WTC11 (cell line): ENCODE results near the gene SPINK14. TPM values are rescaled to one million over a fixed set of nuclear protein-coding genes. Genes with fewer than 3 reads are reported as not detected.

ENCODE experiments used
- ATAC-seq: fragments of 200-7000 bp; cut with Tn5 transposase; 2 replicates; pipeline ENCODE4 v1.10.0; 2021; ENCODE audit warnings: mild to moderate bottlenecking, moderate library complexity
- CTCF ChIA-PET: fragments of 300-600 bp; sonication (Branson Sonifier 250); formaldehyde crosslinking; loops from one replicate; lab custom pipeline; 2021; ENCODE audit warnings: antibody characterized with exemption; lab: Charles Lee
- POLR2A ChIA-PET: fragments of 350-600 bp; sonication (Branson Sonifier 250); formaldehyde crosslinking; loops from one replicate; lab custom pipeline; 2021; ENCODE audit warnings: antibody characterized with exemption; lab: Charles Lee
- DNase-seq: peaks from one replicate; pipeline ENCODE4 v3.0.0; 2021; ENCODE audit warnings: low spot score
- H3K27ac Mint-ChIP-seq: 2 replicates; pipeline ENCODE4 v1.8.0; 2021; ENCODE audit warnings: mixed read lengths
- H3K27me3 Mint-ChIP-seq: 2 replicates; pipeline ENCODE4 v1.8.0; 2021; ENCODE audit warnings: low read depth, mild to moderate bottlenecking, moderate library complexity, mixed read lengths
- H3K36me3 Mint-ChIP-seq: 2 replicates; pipeline ENCODE4 v1.8.0; 2021; ENCODE audit warnings: mixed read lengths
- H3K4me1 Mint-ChIP-seq: 2 replicates; pipeline ENCODE4 v1.8.0; 2022; ENCODE audit warnings: mixed read lengths
- H3K4me3 Mint-ChIP-seq: 2 replicates; pipeline ENCODE4 v1.8.0; 2021; ENCODE audit warnings: mild to moderate bottlenecking, moderate library complexity, mixed read lengths
- H3K9me3 Mint-ChIP-seq: 2 replicates; pipeline ENCODE4 v1.8.0; 2021; ENCODE audit warnings: mixed read lengths
- CREM ChIP-seq: sonication (generic); formaldehyde crosslinking; IDR thresholded peaks from 2 replicates; pipeline ENCODE4 v1.8.1; 2022; ENCODE audit warnings: mild to moderate bottlenecking, missing genetic modification reagents, moderate library complexity
- MXD4 ChIP-seq: fragments of 250-450 bp; sonication (Bioruptor Pico); IDR thresholded peaks from 2 replicates; pipeline ENCODE4 v1.8.0; 2021; ENCODE audit warnings: mild to moderate bottlenecking, moderate library complexity, borderline replicate concordance
- MYBL2 ChIP-seq: sonication (generic); formaldehyde crosslinking; IDR thresholded peaks from 2 replicates; pipeline ENCODE4 v1.8.1; 2023; ENCODE audit warnings: mild to moderate bottlenecking, moderate library complexity, missing genetic modification reagents
- TP53 ChIP-seq: sonication (generic); formaldehyde crosslinking; IDR thresholded peaks from 2 replicates; pipeline ENCODE4 v1.8.1; 2023; ENCODE audit warnings: mild to moderate bottlenecking, missing genetic modification reagents
- ZBTB21 ChIP-seq: sonication (generic); formaldehyde crosslinking; IDR thresholded peaks from 2 replicates; pipeline ENCODE4 v1.8.1; 2023; ENCODE audit warnings: mild to moderate bottlenecking, missing genetic modification reagents, borderline replicate concordance
- ZNF263 ChIP-seq: sonication (generic); formaldehyde crosslinking; IDR thresholded peaks from 2 replicates; pipeline ENCODE4 v1.8.1; 2022; ENCODE audit warnings: low read depth, mild to moderate bottlenecking, moderate library complexity, missing genetic modification reagents
- ZNF671 ChIP-seq: fragments of 250-450 bp; sonication (Bioruptor Pico); IDR thresholded peaks from 2 replicates; pipeline ENCODE4 v1.8.0; 2021; ENCODE audit warnings: mild to moderate bottlenecking
- total RNA-seq: library from RNA; stranded (reverse); gene quantifications from 3 replicates; pipeline ENCODE4 v1.2.3, GENCODE V29; 2021
- TF ChIP-seq, protein P1 (sequence below): fragments of 200-600 bp; IDR thresholded peaks from 2 replicates; pipeline ENCODE4 v1.8.0; 2022; ENCODE audit warnings: antibody characterized with exemption
- TF ChIP-seq, protein P2 (sequence below): sonication (generic); formaldehyde crosslinking; IDR thresholded peaks from 2 replicates; pipeline ENCODE4 v1.8.0; 2022; ENCODE audit warnings: missing genetic modification reagents
- TF ChIP-seq, protein P3 (sequence below): fragments of 250-450 bp; sonication (Bioruptor Pico); IDR thresholded peaks from 2 replicates; pipeline ENCODE4 v1.9.0; 2021; ENCODE audit warnings: mild to moderate bottlenecking, borderline replicate concordance
- TF ChIP-seq, protein P4 (sequence below): sonication (generic); formaldehyde crosslinking; IDR thresholded peaks from 2 replicates; pipeline ENCODE4 v1.8.0; 2023; ENCODE audit warnings: missing genetic modification reagents
- TF ChIP-seq, protein P5 (sequence below): sonication (generic); formaldehyde crosslinking; conservative IDR thresholded peaks from 2 replicates; pipeline ENCODE4 v1.8.1; 2022; ENCODE audit warnings: mild to moderate bottlenecking, missing genetic modification reagents
- TF ChIP-seq, protein P6 (sequence below): sonication (generic); formaldehyde crosslinking; IDR thresholded peaks from 2 replicates; pipeline ENCODE4 v1.8.0; 2022; ENCODE audit warnings: mild to moderate bottlenecking, missing genetic modification reagents
- TF ChIP-seq, protein P7 (sequence below): sonication (generic); formaldehyde crosslinking; IDR thresholded peaks from 2 replicates; pipeline ENCODE4 v1.8.0; 2022; ENCODE audit warnings: mild to moderate bottlenecking, missing genetic modification reagents

The SPINK14 gene
- total RNA-seq, 1 experiment from 2014 or later, result not detected

DNA sequence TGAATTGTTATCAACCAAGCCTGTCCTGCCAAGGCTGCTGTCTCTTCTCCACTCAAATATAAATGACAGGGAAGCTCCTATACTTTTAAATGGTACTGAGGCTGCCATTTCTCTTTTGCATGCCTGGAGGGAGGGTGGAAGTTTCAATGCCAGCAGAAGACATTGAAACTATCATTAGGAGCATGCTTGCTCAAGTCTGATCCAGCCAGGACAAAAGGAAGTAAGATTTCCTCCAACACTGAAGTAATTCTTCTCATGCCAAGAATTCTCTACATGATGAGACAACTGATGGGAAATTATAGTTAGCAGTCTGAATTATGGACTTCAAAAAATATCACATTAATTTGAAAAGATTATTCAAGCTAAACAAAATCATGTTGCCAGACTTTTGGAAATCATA lies 39.9 kb downstream of the SPINK14 start (continued):
- no peak for TF ChIP-seq ZBTB21
- TF ChIP-seq TP53 (CRISPR knock-in tag), result no peak

DNA sequence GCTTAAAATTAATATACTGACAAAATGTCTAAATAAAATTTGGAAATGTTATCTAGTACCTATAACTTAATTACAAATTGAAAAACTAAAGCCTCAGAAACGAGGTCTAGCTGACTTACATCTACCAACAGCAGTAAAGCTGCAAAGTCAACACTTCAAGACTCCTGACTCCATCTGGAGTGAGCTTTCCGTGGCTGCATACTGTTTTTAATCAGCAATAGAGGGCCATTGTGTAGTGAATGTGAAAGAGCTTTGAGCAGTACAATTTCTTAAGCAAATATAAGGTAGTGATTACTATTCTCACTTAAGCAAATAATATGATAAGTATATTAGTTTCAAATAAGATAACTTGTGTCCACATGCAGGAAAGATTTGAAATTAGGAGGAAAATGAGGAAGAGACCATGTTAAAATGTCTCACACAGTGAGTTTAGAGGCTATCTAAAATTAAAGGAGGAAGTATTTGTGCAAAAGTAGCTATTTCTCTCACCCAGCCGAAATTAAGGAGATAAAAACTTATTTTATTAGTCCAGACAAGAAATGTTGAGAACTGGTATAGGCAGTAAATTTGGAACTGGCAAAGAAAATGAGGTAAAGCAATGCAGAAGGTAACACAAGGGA lies 40.9 kb downstream of the SPINK14 start:
- no peak for DNase-seq
- H3K4me3 Mint-ChIP-seq, result no peak overlapping the region
- no peaks in the 10 kb centered on the region for H3K9me3 Mint-ChIP-seq
- ATAC-seq, result no peak
- no peak overlapping the region for H3K27ac Mint-ChIP-seq
- no peaks in the 10 kb centered on the region for H3K4me1 Mint-ChIP-seq
- TF ChIP-seq, protein P1, sequence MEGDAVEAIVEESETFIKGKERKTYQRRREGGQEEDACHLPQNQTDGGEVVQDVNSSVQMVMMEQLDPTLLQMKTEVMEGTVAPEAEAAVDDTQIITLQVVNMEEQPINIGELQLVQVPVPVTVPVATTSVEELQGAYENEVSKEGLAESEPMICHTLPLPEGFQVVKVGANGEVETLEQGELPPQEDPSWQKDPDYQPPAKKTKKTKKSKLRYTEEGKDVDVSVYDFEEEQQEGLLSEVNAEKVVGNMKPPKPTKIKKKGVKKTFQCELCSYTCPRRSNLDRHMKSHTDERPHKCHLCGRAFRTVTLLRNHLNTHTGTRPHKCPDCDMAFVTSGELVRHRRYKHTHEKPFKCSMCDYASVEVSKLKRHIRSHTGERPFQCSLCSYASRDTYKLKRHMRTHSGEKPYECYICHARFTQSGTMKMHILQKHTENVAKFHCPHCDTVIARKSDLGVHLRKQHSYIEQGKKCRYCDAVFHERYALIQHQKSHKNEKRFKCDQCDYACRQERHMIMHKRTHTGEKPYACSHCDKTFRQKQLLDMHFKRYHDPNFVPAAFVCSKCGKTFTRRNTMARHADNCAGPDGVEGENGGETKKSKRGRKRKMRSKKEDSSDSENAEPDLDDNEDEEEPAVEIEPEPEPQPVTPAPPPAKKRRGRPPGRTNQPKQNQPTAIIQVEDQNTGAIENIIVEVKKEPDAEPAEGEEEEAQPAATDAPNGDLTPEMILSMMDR, result no peak
- TF ChIP-seq MXD4 (CRISPR knock-in tag) (no peak), MYBL2 (CRISPR knock-in tag) (no peak), CREM (CRISPR knock-in tag) (no peak), ZNF263 (no peak), ZNF671 (CRISPR knock-in tag) (no peak)
- TF ChIP-seq, protein P2, sequence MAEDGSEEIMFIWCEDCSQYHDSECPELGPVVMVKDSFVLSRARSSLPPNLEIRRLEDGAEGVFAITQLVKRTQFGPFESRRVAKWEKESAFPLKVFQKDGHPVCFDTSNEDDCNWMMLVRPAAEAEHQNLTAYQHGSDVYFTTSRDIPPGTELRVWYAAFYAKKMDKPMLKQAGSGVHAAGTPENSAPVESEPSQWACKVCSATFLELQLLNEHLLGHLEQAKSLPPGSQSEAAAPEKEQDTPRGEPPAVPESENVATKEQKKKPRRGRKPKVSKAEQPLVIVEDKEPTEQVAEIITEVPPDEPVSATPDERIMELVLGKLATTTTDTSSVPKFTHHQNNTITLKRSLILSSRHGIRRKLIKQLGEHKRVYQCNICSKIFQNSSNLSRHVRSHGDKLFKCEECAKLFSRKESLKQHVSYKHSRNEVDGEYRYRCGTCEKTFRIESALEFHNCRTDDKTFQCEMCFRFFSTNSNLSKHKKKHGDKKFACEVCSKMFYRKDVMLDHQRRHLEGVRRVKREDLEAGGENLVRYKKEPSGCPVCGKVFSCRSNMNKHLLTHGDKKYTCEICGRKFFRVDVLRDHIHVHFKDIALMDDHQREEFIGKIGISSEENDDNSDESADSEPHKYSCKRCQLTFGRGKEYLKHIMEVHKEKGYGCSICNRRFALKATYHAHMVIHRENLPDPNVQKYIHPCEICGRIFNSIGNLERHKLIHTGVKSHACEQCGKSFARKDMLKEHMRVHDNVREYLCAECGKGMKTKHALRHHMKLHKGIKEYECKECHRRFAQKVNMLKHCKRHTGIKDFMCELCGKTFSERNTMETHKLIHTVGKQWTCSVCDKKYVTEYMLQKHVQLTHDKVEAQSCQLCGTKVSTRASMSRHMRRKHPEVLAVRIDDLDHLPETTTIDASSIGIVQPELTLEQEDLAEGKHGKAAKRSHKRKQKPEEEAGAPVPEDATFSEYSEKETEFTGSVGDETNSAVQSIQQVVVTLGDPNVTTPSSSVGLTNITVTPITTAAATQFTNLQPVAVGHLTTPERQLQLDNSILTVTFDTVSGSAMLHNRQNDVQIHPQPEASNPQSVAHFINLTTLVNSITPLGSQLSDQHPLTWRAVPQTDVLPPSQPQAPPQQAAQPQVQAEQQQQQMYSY, result no peak
- TF ChIP-seq, protein P3, sequence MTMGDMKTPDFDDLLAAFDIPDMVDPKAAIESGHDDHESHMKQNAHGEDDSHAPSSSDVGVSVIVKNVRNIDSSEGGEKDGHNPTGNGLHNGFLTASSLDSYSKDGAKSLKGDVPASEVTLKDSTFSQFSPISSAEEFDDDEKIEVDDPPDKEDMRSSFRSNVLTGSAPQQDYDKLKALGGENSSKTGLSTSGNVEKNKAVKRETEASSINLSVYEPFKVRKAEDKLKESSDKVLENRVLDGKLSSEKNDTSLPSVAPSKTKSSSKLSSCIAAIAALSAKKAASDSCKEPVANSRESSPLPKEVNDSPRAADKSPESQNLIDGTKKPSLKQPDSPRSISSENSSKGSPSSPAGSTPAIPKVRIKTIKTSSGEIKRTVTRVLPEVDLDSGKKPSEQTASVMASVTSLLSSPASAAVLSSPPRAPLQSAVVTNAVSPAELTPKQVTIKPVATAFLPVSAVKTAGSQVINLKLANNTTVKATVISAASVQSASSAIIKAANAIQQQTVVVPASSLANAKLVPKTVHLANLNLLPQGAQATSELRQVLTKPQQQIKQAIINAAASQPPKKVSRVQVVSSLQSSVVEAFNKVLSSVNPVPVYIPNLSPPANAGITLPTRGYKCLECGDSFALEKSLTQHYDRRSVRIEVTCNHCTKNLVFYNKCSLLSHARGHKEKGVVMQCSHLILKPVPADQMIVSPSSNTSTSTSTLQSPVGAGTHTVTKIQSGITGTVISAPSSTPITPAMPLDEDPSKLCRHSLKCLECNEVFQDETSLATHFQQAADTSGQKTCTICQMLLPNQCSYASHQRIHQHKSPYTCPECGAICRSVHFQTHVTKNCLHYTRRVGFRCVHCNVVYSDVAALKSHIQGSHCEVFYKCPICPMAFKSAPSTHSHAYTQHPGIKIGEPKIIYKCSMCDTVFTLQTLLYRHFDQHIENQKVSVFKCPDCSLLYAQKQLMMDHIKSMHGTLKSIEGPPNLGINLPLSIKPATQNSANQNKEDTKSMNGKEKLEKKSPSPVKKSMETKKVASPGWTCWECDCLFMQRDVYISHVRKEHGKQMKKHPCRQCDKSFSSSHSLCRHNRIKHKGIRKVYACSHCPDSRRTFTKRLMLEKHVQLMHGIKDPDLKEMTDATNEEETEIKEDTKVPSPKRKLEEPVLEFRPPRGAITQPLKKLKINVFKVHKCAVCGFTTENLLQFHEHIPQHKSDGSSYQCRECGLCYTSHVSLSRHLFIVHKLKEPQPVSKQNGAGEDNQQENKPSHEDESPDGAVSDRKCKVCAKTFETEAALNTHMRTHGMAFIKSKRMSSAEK (CRISPR knock-in tag), result no peak
- TF ChIP-seq, protein P4, sequence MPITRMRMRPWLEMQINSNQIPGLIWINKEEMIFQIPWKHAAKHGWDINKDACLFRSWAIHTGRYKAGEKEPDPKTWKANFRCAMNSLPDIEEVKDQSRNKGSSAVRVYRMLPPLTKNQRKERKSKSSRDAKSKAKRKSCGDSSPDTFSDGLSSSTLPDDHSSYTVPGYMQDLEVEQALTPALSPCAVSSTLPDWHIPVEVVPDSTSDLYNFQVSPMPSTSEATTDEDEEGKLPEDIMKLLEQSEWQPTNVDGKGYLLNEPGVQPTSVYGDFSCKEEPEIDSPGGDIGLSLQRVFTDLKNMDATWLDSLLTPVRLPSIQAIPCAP, result no peak
- TF ChIP-seq, protein P5, sequence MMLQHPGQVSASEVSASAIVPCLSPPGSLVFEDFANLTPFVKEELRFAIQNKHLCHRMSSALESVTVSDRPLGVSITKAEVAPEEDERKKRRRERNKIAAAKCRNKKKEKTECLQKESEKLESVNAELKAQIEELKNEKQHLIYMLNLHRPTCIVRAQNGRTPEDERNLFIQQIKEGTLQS (CRISPR knock-in tag), result no peak
- TF ChIP-seq, protein P6, sequence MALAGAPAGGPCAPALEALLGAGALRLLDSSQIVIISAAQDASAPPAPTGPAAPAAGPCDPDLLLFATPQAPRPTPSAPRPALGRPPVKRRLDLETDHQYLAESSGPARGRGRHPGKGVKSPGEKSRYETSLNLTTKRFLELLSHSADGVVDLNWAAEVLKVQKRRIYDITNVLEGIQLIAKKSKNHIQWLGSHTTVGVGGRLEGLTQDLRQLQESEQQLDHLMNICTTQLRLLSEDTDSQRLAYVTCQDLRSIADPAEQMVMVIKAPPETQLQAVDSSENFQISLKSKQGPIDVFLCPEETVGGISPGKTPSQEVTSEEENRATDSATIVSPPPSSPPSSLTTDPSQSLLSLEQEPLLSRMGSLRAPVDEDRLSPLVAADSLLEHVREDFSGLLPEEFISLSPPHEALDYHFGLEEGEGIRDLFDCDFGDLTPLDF (CRISPR knock-in tag), result no peak
- TF ChIP-seq, protein P7, sequence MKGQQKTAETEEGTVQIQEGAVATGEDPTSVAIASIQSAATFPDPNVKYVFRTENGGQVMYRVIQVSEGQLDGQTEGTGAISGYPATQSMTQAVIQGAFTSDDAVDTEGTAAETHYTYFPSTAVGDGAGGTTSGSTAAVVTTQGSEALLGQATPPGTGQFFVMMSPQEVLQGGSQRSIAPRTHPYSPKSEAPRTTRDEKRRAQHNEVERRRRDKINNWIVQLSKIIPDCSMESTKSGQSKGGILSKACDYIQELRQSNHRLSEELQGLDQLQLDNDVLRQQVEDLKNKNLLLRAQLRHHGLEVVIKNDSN, result no peak
- TF ChIP-seq, all 79 proteins: peak for 0
- POLR2A ChIA-PET, result no interaction called here
- CTCF ChIA-PET, result interaction anchor here (0.6 to 1.6 kb wide), 2 partner anchors 13 to 89 kb away, joined by 3 to 5 read pairs; no protein-coding TSS in a partner anchor
- Mint-ChIP-seq H3K27me3 (no peaks in the 10 kb centered on the region), H3K36me3 (no peaks in the 10 kb centered on the region)
